Retina (tissue), 1 donor: Measurements from ENCODE around the gene CUX1.
"Not testable (repeated sequence)": the region's sequence is repeated elsewhere in the genome, so short reads cannot be mapped to it uniquely, and the experiment has no call there.

Experiments used
- DNase-seq: peaks from one replicate; pipeline ENCODE4 v3.0.0-alpha.2; 2016

CUX1 gene

GRCh38 chr7:102167254-102167653 is 349.8 kb downstream of the CUX1 start:
- no peak for DNase-seq

GRCh38 chr7:102169651-102170392 is 352.4 kb downstream of the CUX1 start:
- DNase-seq, result peak; percentile 20

- DNase-seq, result peak; percentile 51
These were observed 353.1 kb downstream of the CUX1 start for GRCh38 chr7:102170393-102170970.

DNA sequence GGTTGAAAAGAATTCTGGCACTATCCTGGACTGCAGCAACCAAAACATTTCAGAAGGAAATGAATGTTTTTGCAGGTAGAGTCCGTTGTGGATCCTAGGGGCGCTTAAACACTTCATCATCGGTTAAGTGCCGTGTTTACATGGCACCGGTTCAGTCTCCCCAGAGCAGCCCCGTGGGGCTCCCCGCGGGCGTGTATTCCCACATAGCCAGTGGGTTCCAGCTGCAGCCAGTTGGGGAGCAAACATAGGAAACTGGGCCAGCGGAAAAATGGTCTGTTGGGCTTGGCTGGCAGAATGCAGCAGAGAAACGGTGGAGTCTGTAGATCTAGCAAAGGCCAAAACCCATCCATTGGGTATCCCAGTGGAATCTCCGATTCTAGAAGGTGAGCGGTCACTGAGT is 356.2 kb downstream of the CUX1 start:
- no peak for DNase-seq

DNA sequence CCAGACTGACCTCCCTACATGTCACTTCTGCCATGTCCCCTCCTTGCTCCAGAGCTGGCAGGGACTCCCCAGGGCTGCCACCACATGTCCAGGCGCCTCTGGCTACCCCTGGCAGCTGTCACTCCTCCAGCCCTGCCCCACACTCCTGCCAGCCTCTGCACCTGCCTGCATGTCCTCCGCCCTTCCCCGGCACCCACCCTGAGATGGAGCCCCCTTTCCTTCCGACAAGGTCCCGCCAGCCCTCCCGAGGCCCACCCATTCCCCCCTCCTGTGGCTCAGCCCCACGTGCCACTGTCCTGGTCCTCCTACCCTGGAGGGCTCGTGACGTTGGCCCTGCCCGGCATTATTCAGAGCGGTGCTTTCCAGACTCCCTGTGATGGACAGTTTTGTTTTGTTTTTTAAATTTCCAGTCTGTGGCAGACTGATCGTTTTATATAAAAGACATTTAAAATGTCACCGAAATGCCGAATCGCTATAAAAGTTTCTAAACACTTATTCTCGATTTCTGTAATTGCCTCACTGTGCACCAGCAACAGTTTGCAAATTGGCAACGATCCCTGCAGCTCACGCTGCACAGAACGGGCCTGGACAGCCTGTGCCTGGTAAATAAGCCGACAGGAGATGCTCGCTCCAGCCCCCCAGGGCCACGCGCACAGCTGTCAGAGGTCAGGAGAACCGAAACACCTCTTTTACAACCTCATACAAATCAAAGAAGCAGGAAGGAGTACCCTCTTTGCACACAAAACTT is 358.2 kb downstream of the CUX1 start:
- no peak for DNase-seq

GRCh38 chr7:102178410-102178809 is 361.0 kb downstream of the CUX1 start:
- DNase-seq, result no peak

GRCh38 chr7:102180727-102181126 is 363.3 kb downstream of the CUX1 start:
- DNase-seq, result no peak

- DNase-seq, result no peak
These were observed 364.1 kb downstream of the CUX1 start for GRCh38 chr7:102181517-102181916.

- no peak for DNase-seq
These were observed 364.6 kb downstream of the CUX1 start for GRCh38 chr7:102182016-102182415.

DNA sequence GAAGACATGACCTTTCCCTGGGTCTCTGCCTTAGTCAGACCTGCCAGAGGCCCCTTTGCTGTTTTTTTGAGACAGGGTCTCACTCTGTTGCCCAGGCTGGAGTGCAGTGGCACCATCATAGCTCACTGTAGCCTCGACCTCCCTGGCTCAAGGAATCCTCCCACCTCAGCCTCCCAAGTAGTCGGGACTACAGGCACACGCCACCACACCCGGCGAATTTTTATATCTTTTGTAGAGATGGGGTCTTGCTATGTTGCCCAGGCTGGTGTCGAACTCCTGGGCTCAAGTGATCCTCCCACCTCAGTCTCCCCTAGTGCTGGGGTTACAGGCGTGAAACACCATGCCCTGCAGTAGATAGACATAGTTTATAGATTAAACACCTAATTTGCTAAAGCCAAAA is 366.4 kb downstream of the CUX1 start:
- DNase-seq, result not testable (repeated sequence)

- no peak for DNase-seq
These were observed 366.9 kb downstream of the CUX1 start for GRCh38 chr7:102184303-102184702.

- no peak for DNase-seq
These were observed 368.4 kb downstream of the CUX1 start for GRCh38 chr7:102185796-102186195.

- no peak for DNase-seq
These were observed 368.9 kb downstream of the CUX1 start for GRCh38 chr7:102186306-102186705.

- DNase-seq, result no peak
These were observed 371.3 kb downstream of the CUX1 start for GRCh38 chr7:102188746-102189145.

- no peak for DNase-seq
These were observed 372.3 kb downstream of the CUX1 start for GRCh38 chr7:102189756-102190155.

GRCh38 chr7:102190776-102191350 is 373.4 kb downstream of the CUX1 start:
- no peak for DNase-seq

DNA sequence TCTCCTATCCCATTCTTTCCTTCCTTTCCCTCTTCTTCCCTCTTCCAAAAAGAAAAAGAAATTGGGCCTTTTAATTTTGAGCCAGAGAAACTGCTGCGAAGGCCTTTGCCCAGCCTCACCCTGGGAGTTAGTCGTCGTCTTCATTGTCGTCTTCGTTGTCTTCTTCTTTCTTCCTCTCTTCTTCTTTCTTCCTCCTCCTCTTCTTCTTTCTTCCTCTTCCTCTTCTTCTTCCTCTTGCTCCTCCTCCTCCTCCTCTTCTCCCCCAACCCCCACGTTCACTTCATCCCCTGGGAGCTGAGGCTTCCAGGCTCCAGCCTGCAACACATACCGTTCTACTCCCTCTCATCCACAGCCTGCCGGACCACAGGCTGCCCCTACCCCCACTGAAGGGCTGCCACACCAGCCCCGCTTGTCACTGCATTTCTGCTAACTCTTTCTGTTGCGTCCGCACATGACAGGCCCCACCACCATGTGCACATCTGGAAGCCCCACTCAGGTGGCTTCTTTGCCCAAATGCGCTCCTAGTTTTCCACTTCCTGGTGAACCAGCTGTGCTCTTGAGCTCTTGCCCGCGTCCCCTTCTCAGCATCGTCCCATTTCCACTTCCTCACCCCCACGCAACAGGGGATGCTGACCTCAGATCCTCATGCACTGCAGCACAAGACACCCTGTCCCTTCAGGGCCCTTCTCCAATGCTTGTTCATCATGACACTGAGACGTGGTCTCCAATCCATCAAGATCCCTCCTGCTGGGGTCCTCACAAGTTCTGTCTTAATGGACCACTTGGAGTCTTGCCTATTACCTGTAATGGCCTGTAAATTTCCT is 374.3 kb downstream of the CUX1 start:
- no peak for DNase-seq

DNA sequence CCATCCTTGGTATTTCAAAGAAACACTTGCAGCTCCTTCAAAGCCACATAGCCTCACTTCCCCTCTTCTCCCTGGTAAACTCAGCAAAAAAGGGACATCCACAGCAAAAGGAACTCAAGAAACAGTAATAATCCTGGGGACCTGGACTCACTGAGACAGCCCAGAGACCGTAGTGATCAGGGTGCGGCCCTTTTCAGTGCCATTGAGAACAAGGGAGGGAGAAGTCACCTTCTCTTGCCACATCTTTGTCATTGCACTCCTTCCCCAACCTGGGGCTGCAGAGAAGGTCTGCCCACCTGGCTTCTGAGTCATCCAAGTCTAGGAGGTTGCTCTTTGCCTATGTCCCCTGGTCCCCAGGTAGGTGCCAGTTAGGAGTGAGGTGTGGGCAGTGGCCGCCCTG is 375.4 kb downstream of the CUX1 start:
- no peak for DNase-seq

DNA sequence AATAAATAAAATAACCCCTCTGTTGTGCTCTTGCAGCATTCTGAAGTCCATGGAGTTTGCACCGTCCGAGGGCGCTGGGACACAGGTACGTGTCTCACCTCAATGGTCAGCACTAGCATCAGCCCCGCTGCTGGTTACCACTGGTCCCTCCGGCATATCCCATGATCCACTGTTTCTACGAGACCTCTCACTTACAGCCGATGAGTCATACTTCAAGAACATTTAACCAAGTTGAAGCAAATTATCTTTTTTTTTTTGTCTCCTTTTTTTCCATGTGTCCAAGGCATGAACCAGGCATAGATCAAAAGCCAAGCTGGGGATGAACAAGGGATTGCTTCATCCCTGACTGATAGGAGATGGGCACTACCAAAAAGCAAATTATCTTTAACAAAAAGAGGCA is 376.4 kb downstream of the CUX1 start:
- DNase-seq, result no peak

DNA sequence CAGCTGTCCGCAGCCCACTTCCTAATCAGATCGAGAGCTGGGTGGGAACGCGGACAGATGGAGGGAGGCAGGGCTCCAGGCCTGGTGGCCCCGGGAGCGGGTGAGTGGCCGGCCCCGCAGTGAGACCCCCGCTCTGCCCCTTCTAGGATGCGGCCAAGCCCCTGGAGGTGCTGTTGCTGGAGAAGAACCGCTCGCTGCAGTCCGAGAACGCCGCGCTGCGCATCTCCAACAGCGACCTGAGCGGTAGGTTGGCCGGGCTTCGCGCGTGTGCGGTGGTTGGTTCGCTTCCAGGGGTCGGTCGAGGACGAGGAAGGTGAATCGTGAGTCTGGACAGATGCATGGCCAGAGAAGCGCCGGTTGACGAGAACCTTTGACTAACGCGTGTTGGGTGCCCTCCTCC is 377.9 kb downstream of the CUX1 start:
- DNase-seq, result no peak

- DNase-seq, result no peak
These were observed 378.6 kb downstream of the CUX1 start for GRCh38 chr7:102196028-102196427.

- DNase-seq, result no peak
These were observed 379.7 kb downstream of the CUX1 start for GRCh38 chr7:102197161-102197560.

DNA sequence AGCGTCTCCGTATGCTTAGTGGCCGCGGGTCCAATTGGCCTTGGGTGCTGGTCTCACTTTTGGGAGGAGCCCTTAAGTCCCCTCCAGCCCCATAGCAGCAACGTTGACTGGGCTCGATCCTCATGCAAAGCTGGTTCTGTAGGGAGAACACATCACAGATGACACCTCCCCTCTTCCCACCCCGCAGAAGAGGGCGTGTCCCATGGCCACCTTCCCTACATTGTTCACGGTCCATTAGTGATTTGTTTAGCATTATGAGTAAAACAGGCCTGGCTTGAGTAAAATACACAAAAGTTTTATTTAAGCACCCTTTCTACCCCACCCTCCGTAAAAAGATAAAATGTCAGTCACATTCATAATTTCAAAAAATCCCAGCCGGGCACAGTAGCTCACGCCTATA is 380.2 kb downstream of the CUX1 start:
- DNase-seq, result no peak
